GM18909 (cell line): Measurements from ENCODE around the gene PLOD3.
"Not testable (repeated sequence)": the region's sequence is repeated elsewhere in the genome, so short reads cannot be mapped to it uniquely, and the experiment has no call there.

ENCODE experiments used
- ATAC-seq: cut with Tn5 transposase; IDR thresholded peaks from one replicate; pipeline ENCODE4 v1.9.1; 2021; ENCODE audit warnings: mild to moderate bottlenecking; ENCODE audit not compliant: unreplicated experiment, poor library complexity

PLOD3 gene

GRCh38 chr7:101216001-101216859 is 1.2 kb downstream of the PLOD3 start:
- no peak for ATAC-seq

- ATAC-seq: no peak
Observed at GRCh38 chr7:101212014-101212413, 5.4 kb downstream of the PLOD3 start.

GRCh38 chr7:101211501-101211900 is 5.9 kb downstream of the PLOD3 start:
- no peak for ATAC-seq

- no peak for ATAC-seq
Observed at GRCh38 chr7:101210143-101210542, 7.2 kb downstream of the PLOD3 start.

- no peak for ATAC-seq
Observed at GRCh38 chr7:101208794-101209193, 8.6 kb downstream of the PLOD3 start.

- ATAC-seq: no peak
Observed at GRCh38 chr7:101207459-101207858, 9.9 kb downstream of the PLOD3 start.

- no peak for ATAC-seq
Observed at GRCh38 chr7:101206665-101207042, 10.7 kb downstream of the PLOD3 start.

- no peak for ATAC-seq
Observed at GRCh38 chr7:101205901-101206664, 11.3 kb downstream of the PLOD3 start.

- ATAC-seq: not testable (repeated sequence)
Observed at GRCh38 chr7:101203740-101204738, 13.3 kb downstream of the PLOD3 start.

GRCh38 chr7:101202603-101202918 is 14.8 kb downstream of the PLOD3 start:
- ATAC-seq: no peak

GRCh38 chr7:101201695-101202602 is 15.4 kb downstream of the PLOD3 start:
- ATAC-seq: no peak

- no peak for ATAC-seq
Observed at GRCh38 chr7:101200862-101201599, 16.4 kb downstream of the PLOD3 start, which contains the start of gene MOGAT3. MOGAT3 (minus strand) TSS chr7:101201036; CDS start chr7:101200854, 182 bp downstream.

- ATAC-seq: no peak
Observed at GRCh38 chr7:101200504-101200861, 16.9 kb downstream of the PLOD3 start.

GRCh38 chr7:101199522-101199921 is 17.9 kb downstream of the PLOD3 start:
- ATAC-seq: not testable (repeated sequence)

- no peak for ATAC-seq
Observed at GRCh38 chr7:101198476-101198875, 18.9 kb downstream of the PLOD3 start.

GRCh38 chr7:101197991-101198390 is 19.4 kb downstream of the PLOD3 start:
- ATAC-seq: no peak

- no peak for ATAC-seq
Observed at GRCh38 chr7:101195884-101196283, 21.5 kb downstream of the PLOD3 start.

GRCh38 chr7:101189109-101189508 is 28.3 kb downstream of the PLOD3 start:
- no peak for ATAC-seq
